ENCODE results near the gene AMBP. TPM values are rescaled to one million over a fixed set of nuclear protein-coding genes. Genes with fewer than 3 reads are reported as not detected.

Gene AMBP
- total and polyA plus RNA-seq, 10 donors = 0.09 to 1.6 (median 0.12) TPM; not detected in 7

DNA sequence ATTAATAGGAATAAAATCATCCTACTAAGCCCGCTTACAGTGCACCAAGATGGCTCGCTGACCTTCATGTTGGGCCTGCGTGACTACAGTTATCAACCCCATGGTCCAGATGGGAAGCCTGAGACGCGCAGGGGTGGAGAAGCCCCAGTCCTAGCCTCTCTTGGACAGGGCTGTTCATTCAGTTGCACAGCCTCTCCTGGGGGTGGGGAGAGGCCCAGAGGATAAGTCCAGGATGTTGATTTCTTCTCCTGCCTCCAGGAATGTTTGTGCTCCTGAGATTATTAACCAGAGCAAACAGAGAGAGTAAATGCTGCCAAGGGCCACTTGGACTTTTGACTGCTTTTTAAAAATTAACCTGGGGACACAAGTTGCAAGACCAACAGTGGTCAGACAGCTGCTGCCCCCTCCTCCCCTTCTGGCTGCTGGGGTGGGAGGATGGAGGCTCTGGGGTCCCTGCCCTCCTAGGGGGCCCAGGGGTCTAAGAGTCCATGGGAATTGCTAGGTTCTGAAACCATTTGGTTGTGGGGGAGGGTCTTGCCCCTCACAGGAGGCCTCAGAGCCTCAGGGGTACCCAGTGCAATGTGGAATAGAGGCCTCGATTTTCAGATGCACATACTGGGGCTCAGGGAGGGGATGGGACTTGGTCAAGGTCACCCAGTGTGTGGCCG lies 2.8 kb upstream of the AMBP start:
- TF ChIP-seq, protein P1, sequence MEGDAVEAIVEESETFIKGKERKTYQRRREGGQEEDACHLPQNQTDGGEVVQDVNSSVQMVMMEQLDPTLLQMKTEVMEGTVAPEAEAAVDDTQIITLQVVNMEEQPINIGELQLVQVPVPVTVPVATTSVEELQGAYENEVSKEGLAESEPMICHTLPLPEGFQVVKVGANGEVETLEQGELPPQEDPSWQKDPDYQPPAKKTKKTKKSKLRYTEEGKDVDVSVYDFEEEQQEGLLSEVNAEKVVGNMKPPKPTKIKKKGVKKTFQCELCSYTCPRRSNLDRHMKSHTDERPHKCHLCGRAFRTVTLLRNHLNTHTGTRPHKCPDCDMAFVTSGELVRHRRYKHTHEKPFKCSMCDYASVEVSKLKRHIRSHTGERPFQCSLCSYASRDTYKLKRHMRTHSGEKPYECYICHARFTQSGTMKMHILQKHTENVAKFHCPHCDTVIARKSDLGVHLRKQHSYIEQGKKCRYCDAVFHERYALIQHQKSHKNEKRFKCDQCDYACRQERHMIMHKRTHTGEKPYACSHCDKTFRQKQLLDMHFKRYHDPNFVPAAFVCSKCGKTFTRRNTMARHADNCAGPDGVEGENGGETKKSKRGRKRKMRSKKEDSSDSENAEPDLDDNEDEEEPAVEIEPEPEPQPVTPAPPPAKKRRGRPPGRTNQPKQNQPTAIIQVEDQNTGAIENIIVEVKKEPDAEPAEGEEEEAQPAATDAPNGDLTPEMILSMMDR (IDR thresholded peaks at IDR 0.05 in 8 of 11, conservative IDR thresholded peaks at IDR 0.05 in 3 of 11) = no peak
- TF ChIP-seq POLR2A (IDR thresholded peaks at IDR 0.05) (no peak), POLR2AphosphoS5 (IDR thresholded peaks at IDR 0.05) (no peak)
- intact Hi-C loops (cut with DNase I; ENCODE audit: low total_unique reads) = loop anchor here (10.0 kb wide), 1 partner anchor 214 kb away; no protein-coding TSS in a partner anchor
- no peak for DNase-seq
- peaks cover 0 to 4% (median 0%) of the 10 kb centered on the region in 6 donors for H3K4me1 ChIP-seq
- no peaks in the 10 kb centered on the region for H3K9me3 ChIP-seq
- H3K27ac ChIP-seq = no peak overlapping the region
- no peaks in the 10 kb centered on the region for H3K36me3 ChIP-seq
- WGBS, 5 donors = 83 to 94% (median 85%) methylated on average over 7 of the region's 7 CpGs
- H3K4me3 ChIP-seq = no peak overlapping the region
- peaks cover 0 to 30% (median 0%) of the 10 kb centered on the region in 7 donors for H3K27me3 ChIP-seq (replicated peaks in 1 of 7)

DNA sequence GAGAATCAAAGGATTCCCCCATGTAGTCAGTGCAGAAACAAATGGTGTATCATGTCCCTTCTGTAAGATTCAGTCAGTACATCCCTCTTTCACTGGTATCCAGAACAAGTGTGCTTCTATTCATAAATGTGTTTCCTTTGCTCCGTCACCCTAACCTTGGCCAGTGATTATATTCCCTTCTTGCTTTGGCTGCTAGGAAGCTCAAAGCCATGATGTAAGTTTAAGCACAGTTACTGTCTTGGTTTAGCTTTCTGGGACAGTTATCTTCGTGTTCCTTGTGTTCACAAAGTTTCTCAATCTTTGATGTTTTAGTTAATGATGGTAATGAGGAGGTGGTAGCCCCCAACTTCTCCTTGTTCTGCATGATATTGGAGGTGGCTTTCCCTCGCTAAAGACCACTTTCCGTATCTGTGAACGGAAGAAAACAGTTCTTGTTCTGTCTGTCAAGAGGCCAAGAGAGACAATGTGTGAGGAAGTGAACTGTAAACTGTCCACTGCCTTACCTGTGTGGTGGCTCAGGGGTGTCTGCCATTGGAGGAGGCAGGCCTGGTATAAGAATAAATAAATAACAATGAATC lies 2.2 kb upstream of the AMBP start:
- no peak for DNase-seq
- no peak for TF ChIP-seq POLR2A (IDR thresholded peaks at IDR 0.05)
- TF ChIP-seq, protein P1 (IDR thresholded peaks at IDR 0.05 in 8 of 11, conservative IDR thresholded peaks at IDR 0.05 in 3 of 11) = no peak
- no peak for TF ChIP-seq POLR2AphosphoS5 (IDR thresholded peaks at IDR 0.05)
- Histone ChIP-seq H3K27ac (no peak overlapping the region), H3K4me3 (no peak overlapping the region), H3K27me3 (replicated peaks in 1 of 7) (peaks cover 0 to 36% (median 0%) of the 10 kb centered on the region in 7 donors), H3K4me1 (peaks cover 0 to 4% (median 0%) of the 10 kb centered on the region in 6 donors), H3K36me3 (no peaks in the 10 kb centered on the region), H3K9me3 (no peaks in the 10 kb centered on the region)
- intact Hi-C loops (cut with DNase I; ENCODE audit: low total_unique reads) = loop anchor here (10.0 kb wide), 1 partner anchor 215 kb away; no protein-coding TSS in a partner anchor
- 80 to 90% (median 84%) methylated on average over 5 of the region's 5 CpGs for WGBS, 5 donors

DNA sequence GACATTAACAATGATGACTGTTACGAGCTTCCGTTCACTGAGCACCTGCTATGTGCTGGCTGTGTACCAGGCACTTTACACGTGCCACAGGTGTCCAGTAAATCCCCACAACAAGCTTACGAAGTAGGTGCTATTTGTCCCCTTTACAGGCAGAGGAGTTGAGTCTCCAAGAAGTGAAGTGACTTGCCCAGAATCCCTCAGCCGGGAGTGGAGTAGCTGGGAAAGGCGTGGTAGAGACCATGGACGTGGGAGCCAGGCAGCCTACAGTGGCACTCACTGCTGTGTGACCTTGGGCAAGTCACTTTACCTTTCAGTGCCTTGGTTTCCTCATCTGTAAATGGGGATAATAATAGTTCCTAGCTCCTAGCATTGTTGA lies 669 bp upstream of the AMBP start:
- Histone ChIP-seq H3K27me3 (replicated peaks in 1 of 7) (peaks cover 0 to 38% (median 0%) of the 10 kb centered on the region in 7 donors), H3K36me3 (no peaks in the 10 kb centered on the region), H3K4me3 (no peak overlapping the region), H3K4me1 (peaks cover 0 to 4% (median 0%) of the 10 kb centered on the region in 6 donors), H3K9me3 (no peaks in the 10 kb centered on the region), H3K27ac (no peak overlapping the region)
- TF ChIP-seq, protein P1 (IDR thresholded peaks at IDR 0.05 in 8 of 11, conservative IDR thresholded peaks at IDR 0.05 in 3 of 11) = no peak
- no peak for TF ChIP-seq POLR2AphosphoS5 (IDR thresholded peaks at IDR 0.05)
- no peak for TF ChIP-seq POLR2A (IDR thresholded peaks at IDR 0.05)
- intact Hi-C loops (cut with DNase I; ENCODE audit: low total_unique reads) = no loop called here
- DNase-seq = peak; percentile 29
- 56 to 84% (median 79%) methylated on average over 5 to 7 of the region's 7 CpGs for WGBS, 5 donors

DNA sequence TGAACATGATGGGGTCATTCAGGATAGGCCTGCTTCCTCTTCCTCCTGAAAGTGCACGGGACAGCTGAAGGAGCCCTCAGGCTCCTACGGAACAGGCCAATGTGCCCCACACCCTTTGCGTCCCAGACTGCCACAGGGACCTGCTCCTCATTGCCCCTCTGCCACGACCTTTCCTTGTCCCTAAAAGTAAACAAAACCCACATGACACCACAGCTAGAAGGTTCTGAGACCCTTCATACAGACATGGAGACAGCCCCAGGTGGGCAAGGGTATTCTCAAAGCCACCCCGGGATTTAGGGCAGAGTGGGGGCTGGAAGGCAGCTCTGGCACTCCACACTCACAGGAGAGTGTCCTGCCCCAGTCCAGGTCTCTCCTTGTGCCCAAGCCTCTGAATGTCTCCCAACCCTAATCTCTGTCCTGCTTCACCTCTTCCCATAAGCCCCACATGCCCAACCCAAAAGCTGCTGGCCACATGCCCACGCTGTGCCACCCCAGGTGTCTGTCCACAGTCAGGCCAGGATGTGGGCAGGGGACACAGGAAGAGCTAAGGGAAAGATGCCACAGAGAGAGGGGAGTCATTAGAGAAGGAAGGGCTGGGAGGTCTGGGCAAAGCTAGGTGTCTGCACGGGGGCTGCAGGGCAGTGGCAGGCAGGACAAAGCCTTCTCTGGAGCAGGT lies 800 bp downstream of the AMBP start:
- no peak for TF ChIP-seq POLR2A (IDR thresholded peaks at IDR 0.05)
- no peak for TF ChIP-seq POLR2AphosphoS5 (IDR thresholded peaks at IDR 0.05)
- TF ChIP-seq, protein P1 (IDR thresholded peaks at IDR 0.05 in 8 of 11, conservative IDR thresholded peaks at IDR 0.05 in 3 of 11) = no peak
- H3K27ac ChIP-seq = no peak overlapping the region
- H3K9me3 ChIP-seq = no peaks in the 10 kb centered on the region
- WGBS, 5 donors = 56 to 66% (median 60%) methylated on average over 7 of the region's 7 CpGs
- no peak overlapping the region for H3K4me3 ChIP-seq
- peak; percentile 45 for DNase-seq
- H3K36me3 ChIP-seq = no peaks in the 10 kb centered on the region
- H3K4me1 ChIP-seq = no peaks in the 10 kb centered on the region
- peaks cover 0 to 38% (median 0%) of the 10 kb centered on the region in 7 donors for H3K27me3 ChIP-seq (replicated peaks in 1 of 7)
- intact Hi-C loops (cut with DNase I; ENCODE audit: low total_unique reads) = no loop called here

Measured in spleen (tissue), 11 donors.